ENCODE measurements around the gene MTARC2.

DNA sequence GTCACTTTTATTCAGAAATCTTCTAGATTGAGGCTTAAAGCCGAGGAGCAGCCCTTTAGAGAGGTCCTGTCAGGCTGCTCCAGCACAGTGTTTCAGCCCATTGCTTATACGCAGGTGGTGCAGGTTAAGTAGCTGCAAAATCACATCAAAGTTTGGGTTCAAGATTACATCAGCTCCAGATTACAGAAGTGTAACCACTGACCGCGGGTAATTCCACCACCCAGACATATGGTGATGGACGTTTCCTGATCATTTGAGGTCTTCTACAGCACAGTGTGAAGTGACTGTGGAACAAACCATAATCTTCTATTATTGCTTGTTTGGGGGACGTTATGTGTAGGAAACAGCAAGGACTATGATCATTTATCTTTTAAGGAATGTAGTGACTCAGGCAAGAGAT is 46.1 kb upstream of the MTARC2 start:
- no peak for TF ChIP-seq EZH2 (IDR thresholded peaks at IDR 0.05; ENCODE audit: insufficient read depth, poor library complexity, severe bottlenecking)
- TF ChIP-seq EZH2phosphoT487 (IDR thresholded peaks at IDR 0.05; ENCODE audit: insufficient read depth, low read depth) = no peak

Measured in GM23248 (cell line).